A549 (cell line): ENCODE data around the gene PSMB7. TPM values are rescaled to one million over a fixed set of nuclear protein-coding genes. Genes with fewer than 3 reads are reported as not detected.

Source experiments
- ATAC-seq, 2 experiments: fragments of 200-7000 bp in 1 of 2; fragments of >200 bp in 1 of 2; cut with Nextera tagmentation in 1 of 2; cut with Tn5 transposase in 1 of 2; 3 replicates each; pipeline versions ENCODE4 v1.8.0 to v1.9.1; 2018 to 2020; ENCODE audit warnings: mild to moderate bottlenecking in 1 of 2, moderate library complexity in 1 of 2
- CTCF ChIA-PET: fragments of 300-600 bp; sonication (Branson Sonifier 250); formaldehyde crosslinking; extraction: SDS; loops from one replicate; lab custom pipeline; 2021; ENCODE audit warnings: antibody characterized with exemption, inconsistent platforms; lab: Yijun Ruan, JAX
- POLR2A ChIA-PET: fragments of 350-600 bp; formaldehyde crosslinking; extraction: SDS; loops from one replicate; lab custom pipeline; 2021; ENCODE audit warnings: antibody characterized with exemption, inconsistent platforms; lab: Yijun Ruan, JAX
- DNase-seq, 2 experiments: peaks; one replicate each; pipeline versions ENCODE4 v3.0.0 to v3.0.0-alpha.2; 2011 to 2016; ENCODE audit warnings: low read depth in 1 of 2, low spot score in 1 of 2
- FAIRE-seq: peaks from 2 replicates; lab custom pipeline; 2011; peaks lifted over from hg19 to GRCh38; lab: Jason Lieb, UNC
- H3K27ac ChIP-seq, 2 experiments: fragments of >200 bp; sonication (Bioruptor Twin); formaldehyde crosslinking; 3 replicates each; pipeline ENCODE4 v1.5.1; 2016 to 2017
- H3K4me1 ChIP-seq: fragments of >200 bp; sonication (Bioruptor Twin); formaldehyde crosslinking; 3 replicates; pipeline ENCODE4 v1.6.1; 2016
- H3K4me2 ChIP-seq: fragments of >200 bp; sonication (Bioruptor Twin); formaldehyde crosslinking; 3 replicates; pipeline ENCODE4 v1.6.1; 2016
- H3K4me3 ChIP-seq: fragments of >200 bp; sonication (Bioruptor Twin); formaldehyde crosslinking; 3 replicates; pipeline ENCODE4 v1.5.1; 2016
- H3K9me3 ChIP-seq: fragments of >200 bp; sonication (Bioruptor Twin); formaldehyde crosslinking; 3 replicates; pipeline ENCODE4 v1.6.1; 2016
- BHLHE40 ChIP-seq: IDR thresholded peaks from 2 replicates; pipeline ENCODE4 v1.6.1; 2012; ENCODE audit warnings: low read depth, low read length, inconsistent platforms
- CEBPB ChIP-seq, 2 experiments: fragments of >200 bp in 1 of 2; sonication (Bioruptor Twin) in 1 of 2; formaldehyde crosslinking in 1 of 2; IDR thresholded peaks; 2 replicates each; pipeline ENCODE4 v1.6.1; 2012 to 2016
- CHD2 ChIP-seq: fragments of 150-350 bp; IDR thresholded peaks from 2 replicates; pipeline ENCODE4 v1.6.1; 2014; ENCODE audit warnings: low read length; ENCODE audit not compliant: partially characterized antibody
- FOSL2 ChIP-seq, 2 experiments: fragments of 450-650 bp in 1 of 2; fragments of >200 bp in 1 of 2; sonication (Bioruptor Twin) in 1 of 2; formaldehyde crosslinking; IDR thresholded peaks; 2 replicates each; pipeline versions ENCODE4 v1.5.0 to v1.6.1; 2016 to 2020; ENCODE audit warnings: mild to moderate bottlenecking in 1 of 2, moderate library complexity in 1 of 2
- FOXS1 ChIP-seq: fragments of 250-450 bp; sonication (Bioruptor Pico); IDR thresholded peaks from 2 replicates; pipeline ENCODE4 v1.5.0; 2020; ENCODE audit warnings: mild to moderate bottlenecking, moderate library complexity
- GATA3 ChIP-seq: IDR thresholded peaks from 2 replicates; pipeline ENCODE4 v1.6.1; 2012; ENCODE audit warnings: borderline replicate concordance
- HEYL ChIP-seq: fragments of 250-450 bp; sonication (Bioruptor Pico); IDR thresholded peaks from 2 replicates; pipeline ENCODE4 v1.8.0; 2021; ENCODE audit warnings: mild to moderate bottlenecking, moderate library complexity
- HOXA7 ChIP-seq: fragments of 250-450 bp; sonication (Bioruptor Pico); IDR thresholded peaks from 2 replicates; pipeline ENCODE4 v1.5.0; 2020; ENCODE audit warnings: mild to moderate bottlenecking, moderate library complexity
- JUN ChIP-seq, 2 experiments: fragments of >200 bp; sonication (Bioruptor Twin); formaldehyde crosslinking; IDR thresholded peaks; 2 replicates in 1 of 2; 3 replicates in 1 of 2; pipeline ENCODE4 v1.6.1; 2016 to 2017
- MAFK ChIP-seq: fragments of 450-650 bp; IDR thresholded peaks from 2 replicates; pipeline ENCODE4 v1.6.1; 2014; ENCODE audit not compliant: partially characterized antibody
- MAZ ChIP-seq: fragments of 150-350 bp; IDR thresholded peaks from 2 replicates; pipeline ENCODE4 v1.6.1; 2014; ENCODE audit warnings: antibody characterized with exemption, low read depth, low read length, borderline replicate concordance
- MYC ChIP-seq: IDR thresholded peaks from 2 replicates; pipeline ENCODE4 v1.6.1; 2012; ENCODE audit warnings: mild to moderate bottlenecking, inconsistent platforms, low read length, improper control_type of control experiment, borderline replicate concordance
- NPAS2 ChIP-seq: fragments of 250-450 bp; sonication (Bioruptor Pico); IDR thresholded peaks from 2 replicates; pipeline ENCODE4 v1.8.0; 2022; ENCODE audit warnings: mild to moderate bottlenecking, moderate library complexity, borderline replicate concordance
- PHF8 ChIP-seq: fragments of 200-600 bp; sonication (generic); IDR thresholded peaks from 2 replicates; pipeline ENCODE4 v1.6.1; 2016; ENCODE audit warnings: low read depth, mild to moderate bottlenecking, antibody characterized with exemption, moderate library complexity, borderline replicate concordance
- POLR2A ChIP-seq: IDR thresholded peaks from 2 replicates; pipeline ENCODE4 v1.6.1; 2012; ENCODE audit warnings: mild to moderate bottlenecking, low read length
- RAD21 ChIP-seq, 2 experiments: fragments of >200 bp in 1 of 2; sonication (Bioruptor Twin) in 1 of 2; formaldehyde crosslinking in 1 of 2; IDR thresholded peaks in 1 of 2; conservative IDR thresholded peaks in 1 of 2; 2 replicates in 1 of 2; 3 replicates in 1 of 2; pipeline ENCODE4 v1.6.1; 2012 to 2018; ENCODE audit warnings: inconsistent platforms in 1 of 2
- RCOR1 ChIP-seq: fragments of 150-350 bp; IDR thresholded peaks from 2 replicates; pipeline ENCODE4 v1.6.1; 2014; ENCODE audit warnings: antibody characterized with exemption, low read length, low read depth
- RFX5 ChIP-seq: fragments of 450-650 bp; IDR thresholded peaks from 2 replicates; pipeline ENCODE4 v1.7.1; 2014; ENCODE audit warnings: antibody characterized with exemption, mild to moderate bottlenecking, moderate library complexity
- RNF2 ChIP-seq: fragments of 200-600 bp; sonication (generic); IDR thresholded peaks from 2 replicates; pipeline ENCODE4 v1.6.1; 2016; ENCODE audit warnings: low read depth, mild to moderate bottlenecking, antibody characterized with exemption, moderate library complexity, borderline replicate concordance
- TFCP2L1 ChIP-seq: fragments of 250-450 bp; sonication (Bioruptor Pico); IDR thresholded peaks from 2 replicates; pipeline ENCODE4 v1.5.0; 2021; ENCODE audit warnings: mild to moderate bottlenecking
- ZFP36 ChIP-seq: fragments of 450-650 bp; IDR thresholded peaks from 2 replicates; pipeline ENCODE4 v1.6.1; 2014; ENCODE audit warnings: borderline replicate concordance; ENCODE audit not compliant: partially characterized antibody
- ZNF302 ChIP-seq: fragments of 250-450 bp; sonication (Bioruptor Pico); IDR thresholded peaks from 2 replicates; pipeline ENCODE4 v1.9.0; 2021; ENCODE audit warnings: inconsistent platforms, mild to moderate bottlenecking, moderate library complexity
- ZSCAN20 ChIP-seq: fragments of 250-450 bp; sonication (Bioruptor Pico); IDR thresholded peaks from 2 replicates; pipeline ENCODE4 v1.8.0; 2022; ENCODE audit warnings: mild to moderate bottlenecking, moderate library complexity
- WGBS: methylation state at CpG from one replicate; pipeline ENCODE4 v1.1.6; 2017; ENCODE audit errors: missing lambda C conversion rate; 5-methylcytosine and 5-hydroxymethylcytosine counted together
- polyA plus RNA-seq, 4 experiments: library from polyadenylated mRNA; depleted of rRNA in 3 of 4; stranded (reverse); fragments of >200 nt; fragmentation: RNase III in 1 of 4; extraction: RNeasy Plus Mini Kit Qiagen cat#74134 plus additional on column Dnase treatment in 1 of 4; gene quantifications; 2 replicates in 3 of 4; 3 replicates in 1 of 4; pipeline ENCODE4 v1.2.3, GENCODE V29; 2011 to 2017
- TF ChIP-seq, protein P1 (sequence below): fragments of 250-450 bp; sonication (Bioruptor Pico); IDR thresholded peaks from 2 replicates; pipeline ENCODE4 v1.5.0; 2020; ENCODE audit warnings: low read depth, mild to moderate bottlenecking, moderate library complexity
- TF ChIP-seq, protein P2 (sequence below): IDR thresholded peaks from 2 replicates; pipeline ENCODE4 v1.6.1; 2012
- TF ChIP-seq, protein P3 (sequence below): fragments of 200-600 bp; sonication (generic); IDR thresholded peaks from 2 replicates; pipeline ENCODE4 v1.6.1; 2016; ENCODE audit warnings: antibody characterized with exemption, mild to moderate bottlenecking, moderate library complexity
- TF ChIP-seq, protein P4 (sequence below): fragments of >200 bp; sonication (Bioruptor Twin); formaldehyde crosslinking; IDR thresholded peaks from 2 replicates; pipeline ENCODE4 v1.6.1; 2016
- TF ChIP-seq, protein P5 (sequence below): IDR thresholded peaks from 2 replicates; pipeline ENCODE4 v1.6.1; 2012; ENCODE audit warnings: low read depth, borderline replicate concordance

The PSMB7 gene
- polyA plus RNA-seq, 2 of the 4 experiments (the other 2 are of a cell fraction): 332 to 418 TPM

DNA sequence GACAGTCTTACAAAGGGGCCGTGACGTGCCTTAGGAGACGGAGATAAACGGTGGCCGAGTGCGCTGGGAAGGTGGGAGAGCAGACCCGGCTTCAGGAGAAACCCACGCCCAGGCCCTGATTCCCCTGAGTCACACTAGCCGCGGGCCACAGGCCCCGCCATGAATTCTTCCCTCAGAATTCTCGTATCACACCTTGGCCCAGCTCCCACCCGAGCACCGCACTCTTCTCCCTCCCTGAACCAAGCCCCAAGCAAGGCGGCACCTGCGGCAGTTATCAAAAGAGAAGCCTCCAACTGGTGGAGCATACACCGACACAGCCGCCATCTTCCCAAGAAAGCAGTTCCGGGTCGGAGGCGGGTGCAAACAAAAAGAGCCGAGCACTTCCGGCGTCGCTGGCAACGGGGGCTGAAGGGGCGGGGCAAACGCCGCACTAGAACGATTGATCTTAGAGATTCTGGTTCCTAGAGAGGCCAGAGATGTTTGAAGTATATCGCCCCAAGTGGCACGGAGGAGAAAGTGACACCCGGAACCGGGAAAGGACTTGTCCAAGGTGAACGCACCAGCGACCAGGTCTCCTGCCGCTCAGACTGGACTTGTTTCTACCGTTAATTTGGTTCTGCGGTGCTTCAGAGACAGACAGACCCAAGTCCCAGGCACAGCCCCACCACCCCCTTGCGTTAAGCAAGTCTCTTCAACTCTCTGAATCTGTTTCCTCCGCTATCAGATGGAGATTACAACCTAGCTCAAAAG, at the start of gene PSMB7 (continued):
- TF ChIP-seq, protein P1, sequence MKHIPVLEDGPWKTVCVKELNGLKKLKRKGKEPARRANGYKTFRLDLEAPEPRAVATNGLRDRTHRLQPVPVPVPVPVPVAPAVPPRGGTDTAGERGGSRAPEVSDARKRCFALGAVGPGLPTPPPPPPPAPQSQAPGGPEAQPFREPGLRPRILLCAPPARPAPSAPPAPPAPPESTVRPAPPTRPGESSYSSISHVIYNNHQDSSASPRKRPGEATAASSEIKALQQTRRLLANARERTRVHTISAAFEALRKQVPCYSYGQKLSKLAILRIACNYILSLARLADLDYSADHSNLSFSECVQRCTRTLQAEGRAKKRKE: no peak
- TF ChIP-seq MAZ: peak; percentile 59; the same call in 1 of the 2 replicates
- no peak for TF ChIP-seq HEYL
- no peak for TF ChIP-seq BHLHE40
- TF ChIP-seq MAFK: no peak
- TF ChIP-seq, protein P2, sequence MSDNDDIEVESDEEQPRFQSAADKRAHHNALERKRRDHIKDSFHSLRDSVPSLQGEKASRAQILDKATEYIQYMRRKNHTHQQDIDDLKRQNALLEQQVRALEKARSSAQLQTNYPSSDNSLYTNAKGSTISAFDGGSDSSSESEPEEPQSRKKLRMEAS: peak; percentile 72
- no peak for TF ChIP-seq FOXS1 (CRISPR knock-in tag)
- TF ChIP-seq, protein P3, sequence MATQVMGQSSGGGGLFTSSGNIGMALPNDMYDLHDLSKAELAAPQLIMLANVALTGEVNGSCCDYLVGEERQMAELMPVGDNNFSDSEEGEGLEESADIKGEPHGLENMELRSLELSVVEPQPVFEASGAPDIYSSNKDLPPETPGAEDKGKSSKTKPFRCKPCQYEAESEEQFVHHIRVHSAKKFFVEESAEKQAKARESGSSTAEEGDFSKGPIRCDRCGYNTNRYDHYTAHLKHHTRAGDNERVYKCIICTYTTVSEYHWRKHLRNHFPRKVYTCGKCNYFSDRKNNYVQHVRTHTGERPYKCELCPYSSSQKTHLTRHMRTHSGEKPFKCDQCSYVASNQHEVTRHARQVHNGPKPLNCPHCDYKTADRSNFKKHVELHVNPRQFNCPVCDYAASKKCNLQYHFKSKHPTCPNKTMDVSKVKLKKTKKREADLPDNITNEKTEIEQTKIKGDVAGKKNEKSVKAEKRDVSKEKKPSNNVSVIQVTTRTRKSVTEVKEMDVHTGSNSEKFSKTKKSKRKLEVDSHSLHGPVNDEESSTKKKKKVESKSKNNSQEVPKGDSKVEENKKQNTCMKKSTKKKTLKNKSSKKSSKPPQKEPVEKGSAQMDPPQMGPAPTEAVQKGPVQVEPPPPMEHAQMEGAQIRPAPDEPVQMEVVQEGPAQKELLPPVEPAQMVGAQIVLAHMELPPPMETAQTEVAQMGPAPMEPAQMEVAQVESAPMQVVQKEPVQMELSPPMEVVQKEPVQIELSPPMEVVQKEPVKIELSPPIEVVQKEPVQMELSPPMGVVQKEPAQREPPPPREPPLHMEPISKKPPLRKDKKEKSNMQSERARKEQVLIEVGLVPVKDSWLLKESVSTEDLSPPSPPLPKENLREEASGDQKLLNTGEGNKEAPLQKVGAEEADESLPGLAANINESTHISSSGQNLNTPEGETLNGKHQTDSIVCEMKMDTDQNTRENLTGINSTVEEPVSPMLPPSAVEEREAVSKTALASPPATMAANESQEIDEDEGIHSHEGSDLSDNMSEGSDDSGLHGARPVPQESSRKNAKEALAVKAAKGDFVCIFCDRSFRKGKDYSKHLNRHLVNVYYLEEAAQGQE: peak; percentile 83
- TF ChIP-seq RNF2: no peak
- TF ChIP-seq CHD2: no peak
- no peak for TF ChIP-seq FOSL2 (IDR thresholded peaks at IDR 0.05)
- peak; percentile 38; the same call in 1 of the 2 replicates for TF ChIP-seq FOSL2 (CRISPR knock-in tag; IDR thresholded peaks at IDR 0.05)

DNA sequence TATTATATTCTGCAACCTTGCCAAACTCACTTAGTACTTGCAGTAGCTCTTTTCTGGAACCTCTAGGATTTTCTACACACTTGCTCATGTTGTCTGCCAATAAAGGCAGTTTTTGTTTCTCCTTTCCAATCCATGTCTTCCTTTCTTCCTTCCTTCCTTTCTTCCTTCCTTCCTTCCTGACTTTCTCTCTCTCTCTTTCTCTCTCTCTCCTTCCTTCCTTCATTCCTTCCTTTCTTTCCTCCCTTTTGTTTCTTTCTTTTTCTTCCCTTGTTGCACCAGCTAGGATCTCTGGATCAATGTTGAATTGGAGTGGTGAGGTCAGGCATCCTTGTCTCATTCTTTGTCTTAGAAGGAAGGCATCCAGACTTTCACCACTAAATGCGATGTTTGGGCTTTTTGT, 47.5 kb upstream of the PSMB7 start:
- TF ChIP-seq CEBPB (IDR thresholded peaks at IDR 0.05): no peak
- TF ChIP-seq ZSCAN20 (CRISPR knock-in tag): no peak
- FAIRE-seq (no peak), ATAC-seq (no peak), DNase-seq (no peak)
- Histone ChIP-seq H3K4me2 (no peak overlapping the region), H3K4me1 (no peaks in the 10 kb centered on the region), H3K27ac (no peak overlapping the region), H3K4me3 (no peak overlapping the region), H3K9me3 (peaks cover 11% of the 10 kb centered on the region; the same call in 1 of the 3 replicates)
- 29% methylated on average over 1 of the region's 1 CpG for WGBS
- ChIA-PET CTCF (interaction anchor here (0.8 to 1.8 kb wide), 7 partner anchors 9 to 44 kb away, joined by 3 to 6 read pairs (median 4); no protein-coding TSS in a partner anchor), POLR2A (no interaction called here)

DNA sequence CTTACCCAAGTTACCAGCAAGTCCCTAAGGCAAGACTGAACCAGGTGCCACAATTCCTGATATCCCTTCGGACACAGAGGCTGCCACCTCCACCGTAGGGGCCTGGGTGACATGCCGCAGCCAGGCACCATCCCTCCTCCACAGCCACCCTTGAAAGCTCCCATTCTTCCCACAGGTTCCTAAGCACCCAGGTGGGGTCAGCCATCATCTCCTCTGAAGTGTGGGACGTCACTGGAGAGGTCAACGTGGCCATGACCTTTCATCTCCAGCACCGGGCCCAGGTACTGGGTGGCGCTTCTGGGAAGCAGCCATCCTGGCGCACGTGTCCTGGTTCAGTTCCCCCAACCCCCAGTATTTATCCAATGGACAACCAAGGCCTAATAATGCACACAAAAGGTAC, 43.2 kb upstream of the PSMB7 start:
- ATAC-seq: no peak
- TF ChIP-seq ZFP36 (no peak), PHF8 (no peak), GATA3 (no peak), POLR2A (no peak), MYC (no peak), TFCP2L1 (CRISPR knock-in tag) (no peak), HEYL (no peak), RCOR1 (no peak), JUN (IDR thresholded peaks at IDR 0.05) (no peak), NPAS2 (CRISPR knock-in tag) (no peak), ZNF302 (CRISPR knock-in tag) (no peak), RAD21 (conservative IDR thresholded peaks at IDR 0.05 in 1 of 2, IDR thresholded peaks at IDR 0.05 in 1 of 2) (no peak), FOXS1 (CRISPR knock-in tag) (no peak), HOXA7 (CRISPR knock-in tag) (no peak), RFX5 (no peak)
- TF ChIP-seq, protein P4, sequence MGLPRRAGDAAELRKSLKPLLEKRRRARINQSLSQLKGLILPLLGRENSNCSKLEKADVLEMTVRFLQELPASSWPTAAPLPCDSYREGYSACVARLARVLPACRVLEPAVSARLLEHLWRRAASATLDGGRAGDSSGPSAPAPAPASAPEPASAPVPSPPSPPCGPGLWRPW: no peak
- TF ChIP-seq, protein P5, sequence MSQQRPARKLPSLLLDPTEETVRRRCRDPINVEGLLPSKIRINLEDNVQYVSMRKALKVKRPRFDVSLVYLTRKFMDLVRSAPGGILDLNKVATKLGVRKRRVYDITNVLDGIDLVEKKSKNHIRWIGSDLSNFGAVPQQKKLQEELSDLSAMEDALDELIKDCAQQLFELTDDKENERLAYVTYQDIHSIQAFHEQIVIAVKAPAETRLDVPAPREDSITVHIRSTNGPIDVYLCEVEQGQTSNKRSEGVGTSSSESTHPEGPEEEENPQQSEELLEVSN: no peak
- ChIA-PET POLR2A (no interaction called here), CTCF (interaction anchor here (0.6 to 2.2 kb wide), 3 partner anchors 13 to 42 kb away, joined by 3 to 6 read pairs (median 4); no protein-coding TSS in a partner anchor)
- Histone ChIP-seq H3K9me3 (peaks cover 11% of the 10 kb centered on the region; the same call in 1 of the 3 replicates), H3K4me3 (no peak overlapping the region), H3K4me2 (no peak overlapping the region), H3K27ac (no peak overlapping the region), H3K4me1 (no peaks in the 10 kb centered on the region)
- DNase-seq: no peak
- 74% methylated on average over 9 of the region's 9 CpGs for WGBS
- FAIRE-seq: no peak
